B cell (primary cell): Measurements from ENCODE around the gene SPG7. TPM values are rescaled to one million over a fixed set of nuclear protein-coding genes. Genes with fewer than 3 reads are reported as not detected.

ENCODE experiments used
- ATAC-seq: fragments of 200-7000 bp; cut with Tn5 transposase; one replicate; pipeline ENCODE4 v1.10.0; 2021; ENCODE audit warnings: low read depth, mild to moderate bottlenecking, moderate number of reproducible peaks, moderate library complexity
- CTCF ChIA-PET: fragments of 350-600 bp; sonication (Branson Sonifier 250); formaldehyde crosslinking; loops from one replicate; lab custom pipeline; 2021; ENCODE audit warnings: antibody characterized with exemption, inconsistent platforms; lab: Charles Lee
- POLR2A ChIA-PET: fragments of 350-600 bp; sonication (Branson Sonifier 250); formaldehyde crosslinking; loops from one replicate; lab custom pipeline; 2021; ENCODE audit warnings: antibody characterized with exemption; lab: Charles Lee
- DNase-seq: peaks from one replicate; pipeline ENCODE4 v3.0.0; 2013
- H2AFZ ChIP-seq: 2 replicates; pipeline ENCODE4 v1.6.1; 2012; ENCODE audit warnings: mild to moderate bottlenecking, low read depth, low read length; ENCODE audit not compliant: insufficient read depth, poor library complexity, severe bottlenecking
- H3K27ac ChIP-seq, 2 donors: 1 replicate in 1 of 2; 2 replicates in 1 of 2; pipeline ENCODE4 v1.5.1; 2012 to 2013; ENCODE audit warnings: low read length in 2 of 2, mild to moderate bottlenecking in 2 of 2, moderate library complexity in 1 of 2
- H3K27me3 ChIP-seq, 4 experiments: fragments of 200-600 bp in 1 of 4; sonication (generic) in 1 of 4; replicated peaks in 1 of 4; 1 replicate in 2 of 4; 2 replicates in 2 of 4; pipeline versions ENCODE4 v1.6.1 to v1.7.0; 2013 to 2016; ENCODE audit warnings: low read length in 3 of 4, mild to moderate bottlenecking in 2 of 4, mixed read lengths in 1 of 4, moderate library complexity in 1 of 4; ENCODE audit not compliant: insufficient read depth in 4 of 4, control insufficient read depth in 3 of 4; ENCODE audit errors: control extremely low read depth in 1 of 4
- H3K36me3 ChIP-seq, 2 experiments: replicated peaks in 1 of 2; 1 replicate in 1 of 2; 2 replicates in 1 of 2; pipeline versions ENCODE4 v1.6.1 to v1.7.1; 2013; ENCODE audit warnings: low read length in 1 of 2; ENCODE audit not compliant: insufficient read depth in 2 of 2, control insufficient read depth in 1 of 2; ENCODE audit errors: control extremely low read depth in 1 of 2, extremely low read depth in 1 of 2
- H3K4me1 ChIP-seq, 2 donors: fragments of 200-600 bp in 1 of 2; sonication (generic) in 1 of 2; 1 replicate in 1 of 2; 2 replicates in 1 of 2; pipeline versions ENCODE4 v1.5.1 to v1.6.1; 2013 to 2017; ENCODE audit warnings: low read length in 2 of 2; ENCODE audit not compliant: control insufficient read depth in 2 of 2, insufficient read depth in 2 of 2
- H3K4me2 ChIP-seq: replicated peaks from 2 replicates; pipeline ENCODE3; 2012; ENCODE audit warnings: mild to moderate bottlenecking, low read depth, low read length; ENCODE audit not compliant: poor library complexity, severe bottlenecking
- H3K4me3 ChIP-seq, 5 experiments: fragments of 200-600 bp in 1 of 5; sonication (generic) in 1 of 5; 1 replicate in 3 of 5; 2 replicates in 2 of 5; pipeline versions ENCODE4 v1.5.1 to v1.7.0; 2011 to 2016; ENCODE audit warnings: low read length in 4 of 5, mild to moderate bottlenecking in 4 of 5, low read depth in 2 of 5, control low read depth in 1 of 5, moderate library complexity in 1 of 5; ENCODE audit not compliant: insufficient read depth in 1 of 5; ENCODE audit errors: control extremely low read depth in 1 of 5, extremely low read depth in 1 of 5
- H3K79me2 ChIP-seq: fragments of 200-600 bp; sonication (generic); one replicate; pipeline ENCODE4 v1.6.0; 2016; ENCODE audit warnings: low read length; ENCODE audit not compliant: control insufficient read depth, insufficient read depth
- H3K9ac ChIP-seq: fragments of 200-600 bp; sonication (generic); 2 replicates; pipeline ENCODE4 v1.6.1; 2017; ENCODE audit warnings: mild to moderate bottlenecking, low read length, moderate library complexity
- H3K9me3 ChIP-seq, 3 donors: one replicate each; pipeline versions ENCODE4 v1.6.1 to v1.7.1; 2013; ENCODE audit warnings: low read length in 2 of 3; ENCODE audit not compliant: control insufficient read depth in 2 of 3, insufficient read depth in 1 of 3; ENCODE audit errors: control extremely low read depth in 1 of 3
- H4K20me1 ChIP-seq: 2 replicates; pipeline ENCODE4 v1.6.0; 2012; ENCODE audit warnings: mild to moderate bottlenecking, low read length; ENCODE audit not compliant: insufficient read depth, control insufficient read depth, poor library complexity, severe bottlenecking
- H3K27ac Mint-ChIP-seq: one replicate; pipeline ENCODE4 v1.8.0; 2021; ENCODE audit warnings: mixed read lengths
- H3K27me3 Mint-ChIP-seq: one replicate; pipeline ENCODE4 v1.8.0; 2021; ENCODE audit warnings: mixed read lengths
- H3K4me1 Mint-ChIP-seq: one replicate; pipeline ENCODE4 v1.8.0; 2021; ENCODE audit warnings: mixed read lengths
- H3K4me3 Mint-ChIP-seq: one replicate; pipeline ENCODE4 v1.8.0; 2021; ENCODE audit warnings: mixed read lengths
- H3K9me3 Mint-ChIP-seq: one replicate; pipeline ENCODE4 v1.8.0; 2022; ENCODE audit warnings: mixed read lengths; ENCODE audit not compliant: insufficient read depth
- CTCF ChIP-seq: fragments of 200-600 bp; IDR thresholded peaks from one replicate; pipeline ENCODE4 v1.8.0; 2022; ENCODE audit warnings: antibody characterized with exemption, mild to moderate bottlenecking
- EZH2 ChIP-seq: IDR thresholded peaks from 2 replicates; pipeline ENCODE4 v1.6.1; 2012; ENCODE audit warnings: borderline replicate concordance, low read depth, mild to moderate bottlenecking, moderate library complexity, low read length; ENCODE audit not compliant: insufficient read depth, poor library complexity, severe bottlenecking
- WGBS: methylation state at CpG from one replicate; pipeline ENCODE4 v1.1.5; 2013; ENCODE audit warnings: missing lambda C conversion rate; ENCODE audit not compliant: insufficient coverage; 5-methylcytosine and 5-hydroxymethylcytosine counted together
- intact Hi-C: fragments of 100-400 bp; cut with micrococcal nuclease; formaldehyde crosslinking; loops from one replicate; pipeline ENCODE4 v1.10.0; 2022
- polyA plus RNA-seq: library from polyadenylated mRNA; depleted of rRNA; stranded (reverse); fragments of >200 nt; gene quantifications from 2 replicates; pipeline ENCODE4 v1.2.3, GENCODE V29; 2012
- total RNA-seq, 2 donors: library from RNA; stranded (reverse); fragments of 120-200 nt in 1 of 2; gene quantifications; 1 replicate in 1 of 2; 2 replicates in 1 of 2; pipeline versions ENCODE4 v1.2.3 to v1.2.4, GENCODE V29; 2013 to 2022

Gene SPG7
- total and polyA plus RNA-seq, 2 donors (not counting 1 experiment from before 2014, with no cell fraction given), result 146 to 157 TPM

- POLR2A ChIA-PET, result no interaction called here
- CTCF ChIA-PET, result interaction anchor here (1.2 to 2.5 kb wide), 2 partner anchors 25 to 84 kb away, joined by 4 to 10 read pairs; no protein-coding TSS in a partner anchor
- H3K27ac Mint-ChIP-seq, result no peak overlapping the region
Measured at GRCh38 chr16:89458967-89459366, 49.2 kb upstream of the SPG7 start.

More at GRCh38 chr16:89458967-89459366, 49.2 kb upstream of the SPG7 start:
- Histone ChIP-seq H3K4me1 (peaks cover 8 to 14% of the 10 kb centered on the region in 2 donors), H3K9ac (no peak overlapping the region), H3K79me2 (peaks cover 78% of the 10 kb centered on the region), H4K20me1 (peaks cover 91% of the 10 kb centered on the region), H3K27me3 (no peaks in the 10 kb centered on the region), H3K4me3 (no peak overlapping the region), H3K4me2 (no peak overlapping the region), H3K27ac (no peak overlapping the region), H3K36me3 (no peaks in the 10 kb centered on the region), H3K9me3 (peaks cover 0 to 21% (median 0%) of the 10 kb centered on the region in 3 donors), H2AFZ (no peak overlapping the region)
- DNase-seq (no peak), ATAC-seq (no peak)
- intact Hi-C loops, result no loop called here
- no CpG with 5 or more reads among the region's 2 CpGs for WGBS
- Mint-ChIP-seq H3K4me3 (no peak overlapping the region), H3K27me3 (no peaks in the 10 kb centered on the region), H3K4me1 (peaks cover 36% of the 10 kb centered on the region), H3K9me3 (no peaks in the 10 kb centered on the region)
- no peak for TF ChIP-seq CTCF
- TF ChIP-seq EZH2, result no peak
